D721Med (cell line): ENCODE measurements around the gene CA10.

Experiments used
- DNase-seq: peaks from one replicate; pipeline ENCODE4 v3.0.0; 2011; ENCODE audit warnings: low spot score; ENCODE audit not compliant: insufficient read length
- FAIRE-seq: peaks from 2 replicates; lab custom pipeline; 2011; peaks lifted over from hg19 to GRCh38; lab: Jason Lieb, UNC
- TF ChIP-seq, protein P1 (sequence below): IDR thresholded peaks from 2 replicates; pipeline ENCODE4 v1.5.1; 2012; ENCODE audit warnings: mild to moderate bottlenecking, control low read depth; ENCODE audit not compliant: insufficient read depth; ENCODE audit errors: missing control alignments

CA10 gene

DNA sequence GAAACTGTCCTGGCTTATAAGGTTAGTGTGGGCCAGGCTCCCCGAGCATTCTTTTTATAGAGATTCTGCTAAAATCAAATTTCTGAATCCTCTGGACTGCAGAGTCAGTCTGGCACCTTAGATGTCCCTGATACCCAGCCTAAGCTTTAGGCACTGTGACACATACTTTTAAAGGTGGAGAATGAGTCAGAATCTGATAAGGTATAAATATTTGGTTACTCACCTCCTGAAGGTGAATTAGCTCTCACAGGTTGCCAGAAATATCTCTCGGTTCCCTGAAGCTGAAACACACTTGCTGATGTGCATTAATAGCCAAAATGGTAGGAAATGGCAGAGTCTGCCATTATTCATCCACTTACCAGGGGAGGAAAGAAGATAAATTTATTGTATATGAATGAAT lies 451.3 kb downstream of the CA10 start:
- no peak for DNase-seq
- no peak for FAIRE-seq
- TF ChIP-seq, protein P1, sequence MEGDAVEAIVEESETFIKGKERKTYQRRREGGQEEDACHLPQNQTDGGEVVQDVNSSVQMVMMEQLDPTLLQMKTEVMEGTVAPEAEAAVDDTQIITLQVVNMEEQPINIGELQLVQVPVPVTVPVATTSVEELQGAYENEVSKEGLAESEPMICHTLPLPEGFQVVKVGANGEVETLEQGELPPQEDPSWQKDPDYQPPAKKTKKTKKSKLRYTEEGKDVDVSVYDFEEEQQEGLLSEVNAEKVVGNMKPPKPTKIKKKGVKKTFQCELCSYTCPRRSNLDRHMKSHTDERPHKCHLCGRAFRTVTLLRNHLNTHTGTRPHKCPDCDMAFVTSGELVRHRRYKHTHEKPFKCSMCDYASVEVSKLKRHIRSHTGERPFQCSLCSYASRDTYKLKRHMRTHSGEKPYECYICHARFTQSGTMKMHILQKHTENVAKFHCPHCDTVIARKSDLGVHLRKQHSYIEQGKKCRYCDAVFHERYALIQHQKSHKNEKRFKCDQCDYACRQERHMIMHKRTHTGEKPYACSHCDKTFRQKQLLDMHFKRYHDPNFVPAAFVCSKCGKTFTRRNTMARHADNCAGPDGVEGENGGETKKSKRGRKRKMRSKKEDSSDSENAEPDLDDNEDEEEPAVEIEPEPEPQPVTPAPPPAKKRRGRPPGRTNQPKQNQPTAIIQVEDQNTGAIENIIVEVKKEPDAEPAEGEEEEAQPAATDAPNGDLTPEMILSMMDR = no peak

DNA sequence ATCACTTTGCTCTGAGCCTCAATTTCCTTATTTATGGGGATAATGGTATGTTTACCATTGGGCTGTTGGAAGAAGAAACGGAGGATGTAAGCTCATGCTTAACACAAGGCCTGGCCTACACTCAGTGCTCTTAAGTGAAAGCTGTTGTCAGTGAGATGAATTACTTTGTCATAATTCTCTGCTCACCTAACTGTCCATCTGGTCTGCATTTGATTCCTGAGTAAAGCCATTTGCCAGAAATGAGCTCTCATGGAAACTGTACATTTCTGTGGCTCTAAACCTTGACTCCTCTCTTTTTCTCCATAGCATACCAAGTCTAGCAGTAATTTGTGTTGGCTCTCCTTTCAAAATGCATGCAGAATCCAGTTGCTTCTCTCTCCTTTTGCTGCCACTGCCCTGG lies 452.4 kb downstream of the CA10 start:
- TF ChIP-seq, protein P1 = no peak

DNA sequence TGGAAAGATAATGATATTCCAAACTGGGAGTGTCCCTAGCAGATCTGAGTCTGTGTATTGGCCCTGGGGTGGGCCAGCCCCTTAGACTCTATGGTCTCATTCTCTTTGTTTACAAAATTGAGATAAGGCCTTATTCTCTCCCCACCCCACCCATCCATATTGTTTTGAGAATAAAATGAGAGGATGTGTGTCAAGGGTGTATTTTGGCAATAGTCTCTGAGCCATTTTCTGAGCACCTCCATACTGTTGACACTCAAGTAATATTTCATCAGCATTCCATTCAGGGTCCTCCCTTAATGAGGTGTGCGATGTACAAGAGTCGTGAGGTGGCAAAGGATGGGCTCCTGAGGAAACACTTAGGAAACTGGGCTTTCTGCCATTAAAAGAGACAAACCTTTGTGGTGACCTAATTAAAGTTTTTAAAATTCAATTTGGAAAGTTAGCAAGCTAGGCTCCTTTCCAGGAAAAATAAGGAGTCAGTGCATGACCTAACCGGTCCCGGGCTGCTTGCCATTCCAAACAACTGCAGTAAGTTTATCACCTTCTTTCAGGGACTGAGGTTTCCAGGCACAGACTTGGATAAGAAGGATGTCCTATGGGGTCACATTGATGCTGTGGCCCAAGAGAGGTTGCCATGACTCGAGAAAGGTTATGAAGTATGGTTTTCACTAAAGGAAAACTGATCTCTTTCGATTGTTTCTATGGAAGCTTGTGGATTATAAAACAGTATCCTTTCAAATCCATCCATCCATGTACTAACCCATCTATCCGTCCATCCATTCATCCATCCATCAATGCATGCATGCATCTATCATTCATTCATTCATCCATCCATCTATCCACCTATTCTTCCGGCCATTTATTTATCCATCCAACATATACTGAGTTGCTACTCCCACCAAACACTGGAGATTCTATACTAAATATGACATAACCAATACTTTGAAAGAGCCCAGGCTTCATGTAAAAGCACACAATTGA lies 454.9 kb downstream of the CA10 start:
- TF ChIP-seq, protein P1 = no peak
- FAIRE-seq = no peak
- no peak for DNase-seq

More for the DNA sequence above, 452.4 kb downstream of the CA10 start:
- FAIRE-seq (no peak), DNase-seq (no peak)

DNA sequence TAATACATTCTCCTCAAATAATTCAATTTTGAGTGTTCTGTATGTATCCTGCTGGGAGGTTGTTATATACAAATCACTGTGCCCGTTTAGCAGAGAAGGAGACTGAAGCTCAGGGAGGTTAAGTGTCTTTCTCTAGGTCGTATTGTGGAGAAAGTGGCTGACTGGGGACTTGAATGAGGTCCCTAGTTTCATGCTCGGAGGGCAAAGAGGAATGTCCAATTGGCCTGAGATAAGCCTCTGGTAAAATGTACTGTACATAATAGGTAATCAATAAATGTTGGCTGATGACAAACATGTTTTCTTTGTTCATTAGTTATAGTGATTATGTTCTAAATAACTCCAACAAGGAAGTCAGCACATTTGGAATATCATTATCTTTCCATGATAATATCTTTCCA lies 455.6 kb downstream of the CA10 start:
- TF ChIP-seq, protein P1 = no peak
- DNase-seq (no peak), FAIRE-seq (no peak)

DNA sequence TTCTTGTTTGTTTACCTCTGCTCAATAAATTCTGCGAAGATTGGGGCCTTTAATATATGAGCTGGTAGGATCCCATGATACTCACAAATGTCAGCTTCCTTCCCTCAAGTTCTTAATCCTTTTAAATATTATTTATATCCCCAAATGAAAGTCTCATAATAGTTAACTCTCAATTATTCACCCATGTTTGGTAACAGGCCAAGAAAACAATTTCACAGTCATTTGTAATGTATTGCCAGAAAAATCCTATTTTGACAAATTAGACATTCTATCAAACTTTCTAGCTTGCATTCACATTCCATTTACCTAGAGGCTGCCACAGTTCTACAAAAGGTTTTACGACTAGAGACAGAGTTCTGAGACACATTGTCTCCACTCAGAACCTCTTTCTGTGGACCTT lies 457.0 kb downstream of the CA10 start:
- DNase-seq = no peak
- no peak for FAIRE-seq
- TF ChIP-seq, protein P1 = no peak

DNA sequence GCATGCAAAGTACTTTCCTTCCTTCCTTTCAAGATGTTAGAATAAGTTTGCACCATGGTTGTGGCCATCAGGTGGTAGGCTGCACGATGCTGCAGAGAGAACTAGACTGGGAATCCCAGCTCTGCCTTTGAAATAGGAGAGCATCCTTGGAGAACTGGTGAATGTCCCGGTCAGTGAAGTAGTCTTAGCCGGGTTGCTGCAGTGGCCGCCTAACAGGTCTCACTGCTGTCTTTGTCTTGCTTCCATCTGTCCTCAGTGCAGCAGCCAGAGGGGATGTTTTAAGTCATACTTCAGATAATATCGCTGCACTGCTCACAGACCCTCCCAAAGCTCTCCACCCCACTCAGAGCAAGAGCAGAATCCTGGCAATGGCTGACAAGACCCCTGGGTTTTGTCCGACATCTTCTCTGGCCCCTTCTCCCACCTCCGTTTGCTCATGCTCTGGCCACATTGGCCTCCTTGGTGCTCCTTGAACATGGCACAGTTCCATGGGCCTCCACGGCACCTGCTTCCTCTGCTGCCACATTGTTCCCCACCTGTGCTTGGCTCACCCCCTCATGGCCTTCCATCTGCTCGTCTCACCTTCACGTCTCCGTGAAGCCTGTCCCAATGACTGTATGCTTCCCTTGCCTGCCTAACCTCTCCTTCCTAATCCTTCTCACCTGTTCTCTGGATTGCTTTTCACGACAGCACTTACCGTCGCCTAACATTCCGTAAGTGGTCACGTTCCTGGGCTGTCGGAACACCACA lies 458.3 kb downstream of the CA10 start:
- FAIRE-seq (no peak), DNase-seq (no peak)
- TF ChIP-seq, protein P1 = no peak
